Measurements from ENCODE around the gene MARVELD3. TPM values are rescaled to one million over a fixed set of nuclear protein-coding genes. Genes with fewer than 3 reads are reported as not detected.
"Not testable (repeated sequence)": the region's sequence is repeated elsewhere in the genome, so short reads cannot be mapped to it uniquely, and the experiment has no call there.

MARVELD3 gene, protein sequence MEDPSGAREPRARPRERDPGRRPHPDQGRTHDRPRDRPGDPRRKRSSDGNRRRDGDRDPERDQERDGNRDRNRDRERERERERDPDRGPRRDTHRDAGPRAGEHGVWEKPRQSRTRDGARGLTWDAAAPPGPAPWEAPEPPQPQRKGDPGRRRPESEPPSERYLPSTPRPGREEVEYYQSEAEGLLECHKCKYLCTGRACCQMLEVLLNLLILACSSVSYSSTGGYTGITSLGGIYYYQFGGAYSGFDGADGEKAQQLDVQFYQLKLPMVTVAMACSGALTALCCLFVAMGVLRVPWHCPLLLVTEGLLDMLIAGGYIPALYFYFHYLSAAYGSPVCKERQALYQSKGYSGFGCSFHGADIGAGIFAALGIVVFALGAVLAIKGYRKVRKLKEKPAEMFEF
- 0.24 TPM in 1 of 2 replicates, not detected in the other for total RNA-seq
- long read RNA-seq, result 0 reads

GRCh38 chr16:71626018-71626857 lies at the start of gene MARVELD3:
TSS of gene MARVELD3 (plus strand) at chr16:71626184. CDS start at chr16:71626230, 46 bp downstream.
- H3K27ac Mint-ChIP-seq (ENCODE audit: unreplicated experiment), result no peak within 1 kb of the TSS
- H3K4me3 Mint-ChIP-seq (ENCODE audit: unreplicated experiment), result peak within 1 kb of the TSS; percentile 55
- no peak for DNase-seq (ENCODE audit: extremely low spot score, unreplicated experiment)
- peaks cover 6% of the 10 kb centered on the region for H3K27me3 Mint-ChIP-seq (ENCODE audit: unreplicated experiment)
- TF ChIP-seq, protein P1, sequence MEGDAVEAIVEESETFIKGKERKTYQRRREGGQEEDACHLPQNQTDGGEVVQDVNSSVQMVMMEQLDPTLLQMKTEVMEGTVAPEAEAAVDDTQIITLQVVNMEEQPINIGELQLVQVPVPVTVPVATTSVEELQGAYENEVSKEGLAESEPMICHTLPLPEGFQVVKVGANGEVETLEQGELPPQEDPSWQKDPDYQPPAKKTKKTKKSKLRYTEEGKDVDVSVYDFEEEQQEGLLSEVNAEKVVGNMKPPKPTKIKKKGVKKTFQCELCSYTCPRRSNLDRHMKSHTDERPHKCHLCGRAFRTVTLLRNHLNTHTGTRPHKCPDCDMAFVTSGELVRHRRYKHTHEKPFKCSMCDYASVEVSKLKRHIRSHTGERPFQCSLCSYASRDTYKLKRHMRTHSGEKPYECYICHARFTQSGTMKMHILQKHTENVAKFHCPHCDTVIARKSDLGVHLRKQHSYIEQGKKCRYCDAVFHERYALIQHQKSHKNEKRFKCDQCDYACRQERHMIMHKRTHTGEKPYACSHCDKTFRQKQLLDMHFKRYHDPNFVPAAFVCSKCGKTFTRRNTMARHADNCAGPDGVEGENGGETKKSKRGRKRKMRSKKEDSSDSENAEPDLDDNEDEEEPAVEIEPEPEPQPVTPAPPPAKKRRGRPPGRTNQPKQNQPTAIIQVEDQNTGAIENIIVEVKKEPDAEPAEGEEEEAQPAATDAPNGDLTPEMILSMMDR (IDR thresholded peaks at IDR 0.05), result no peak
- H3K36me3 Mint-ChIP-seq (ENCODE audit: unreplicated experiment), result no peaks in the 10 kb centered on the region
- H3K9me3 Mint-ChIP-seq (ENCODE audit: unreplicated experiment), result no peaks in the 10 kb centered on the region
- peaks cover 15% of the 10 kb centered on the region for H3K4me1 Mint-ChIP-seq (ENCODE audit: unreplicated experiment)

- H3K27ac Mint-ChIP-seq (ENCODE audit: unreplicated experiment), result no peak within 1 kb of the TSS
- TF ChIP-seq, protein P1 (IDR thresholded peaks at IDR 0.05), result no peak
- DNase-seq (ENCODE audit: extremely low spot score, unreplicated experiment), result no peak
- no peaks in the 10 kb centered on the region for H3K9me3 Mint-ChIP-seq (ENCODE audit: unreplicated experiment)
- H3K36me3 Mint-ChIP-seq (ENCODE audit: unreplicated experiment), result no peaks in the 10 kb centered on the region
- H3K4me1 Mint-ChIP-seq (ENCODE audit: unreplicated experiment), result no peaks in the 10 kb centered on the region
- H3K27me3 Mint-ChIP-seq (ENCODE audit: unreplicated experiment), result peaks cover 34% of the 10 kb centered on the region
- no peak within 1 kb of the TSS for H3K4me3 Mint-ChIP-seq (ENCODE audit: unreplicated experiment)
Observed at GRCh38 chr16:71576971-71577370, 49.0 kb upstream of the MARVELD3 start, which contains the start of gene TAT. TSS of gene TAT (minus strand) at chr16:71577092. CDS start at chr16:71576415, 677 bp downstream.

GRCh38 chr16:71582553-71582848 lies 43.5 kb upstream of the MARVELD3 start:
- H3K36me3 Mint-ChIP-seq (ENCODE audit: unreplicated experiment); H3K9me3 Mint-ChIP-seq (ENCODE audit: unreplicated experiment); H3K4me3 Mint-ChIP-seq (ENCODE audit: unreplicated experiment); H3K27ac Mint-ChIP-seq (ENCODE audit: unreplicated experiment); H3K4me1 Mint-ChIP-seq (ENCODE audit: unreplicated experiment); DNase-seq (ENCODE audit: extremely low spot score, unreplicated experiment): not testable (repeated sequence)
- peaks cover 29% of the 10 kb centered on the region for H3K27me3 Mint-ChIP-seq (ENCODE audit: unreplicated experiment)

DNA sequence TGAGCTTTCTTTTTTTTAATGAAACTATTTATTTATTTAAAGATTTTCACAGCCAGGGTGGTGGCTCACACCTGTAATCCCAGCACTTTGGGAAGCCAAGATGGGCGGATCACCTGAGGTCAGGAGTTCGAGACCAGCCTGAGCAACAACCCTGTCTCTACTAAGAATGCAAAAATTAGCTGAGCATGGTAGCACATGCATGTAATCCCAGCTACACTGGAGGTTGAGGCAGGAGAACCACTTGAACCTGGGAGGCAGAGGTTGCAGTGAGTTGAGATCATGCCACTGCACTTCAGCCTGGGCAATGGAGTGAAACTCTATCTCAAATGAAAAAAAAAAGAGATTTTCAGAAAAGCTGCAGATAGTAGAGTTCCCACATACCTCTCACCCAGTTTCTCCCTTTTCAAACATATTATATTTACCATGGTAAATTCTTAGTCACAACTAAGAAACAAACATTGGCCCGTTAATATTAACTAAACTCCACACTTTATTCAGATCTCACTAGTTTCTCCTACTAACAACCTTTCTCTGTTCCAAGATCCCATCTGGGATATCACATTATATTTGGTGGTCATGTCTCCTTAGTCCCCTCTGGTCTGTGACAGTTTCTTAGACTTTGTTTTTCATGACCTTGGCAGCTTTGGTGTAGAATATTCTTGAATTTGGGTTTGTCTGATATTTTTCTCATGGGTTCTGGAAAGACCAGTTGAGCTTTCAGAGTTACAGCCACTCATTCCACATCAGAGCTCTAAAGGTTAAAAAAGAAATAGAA lies 41.3 kb upstream of the MARVELD3 start:
- no peaks in the 10 kb centered on the region for H3K36me3 Mint-ChIP-seq (ENCODE audit: unreplicated experiment)
- H3K27me3 Mint-ChIP-seq (ENCODE audit: unreplicated experiment), result peaks cover 25% of the 10 kb centered on the region
- TF ChIP-seq, protein P1 (IDR thresholded peaks at IDR 0.05), result no peak
- H3K27ac Mint-ChIP-seq (ENCODE audit: unreplicated experiment), result no peak overlapping the region
- DNase-seq (ENCODE audit: extremely low spot score, unreplicated experiment), result no peak
- H3K4me3 Mint-ChIP-seq (ENCODE audit: unreplicated experiment), result no peak overlapping the region
- no peaks in the 10 kb centered on the region for H3K9me3 Mint-ChIP-seq (ENCODE audit: unreplicated experiment)
- no peaks in the 10 kb centered on the region for H3K4me1 Mint-ChIP-seq (ENCODE audit: unreplicated experiment)

DNA sequence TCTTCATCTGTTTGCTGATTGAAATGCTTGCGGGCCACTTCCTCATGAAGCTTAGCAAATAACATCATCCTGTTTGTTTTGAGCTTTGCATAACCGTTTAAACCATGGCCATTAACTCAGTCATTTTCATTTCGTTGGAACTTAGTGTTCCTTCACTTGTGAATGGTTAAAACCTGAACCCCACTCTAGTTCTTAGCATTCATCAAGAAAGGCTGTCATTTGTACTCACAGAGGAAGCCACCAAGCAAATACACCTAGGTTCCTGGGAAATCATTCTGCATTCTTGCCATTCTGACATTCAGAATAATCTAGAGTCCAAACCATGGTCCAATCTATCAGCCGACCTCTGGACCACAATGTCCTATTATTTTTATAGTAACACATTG lies 40.7 kb upstream of the MARVELD3 start:
- no peak for DNase-seq (ENCODE audit: extremely low spot score, unreplicated experiment)
- TF ChIP-seq, protein P1 (IDR thresholded peaks at IDR 0.05), result no peak
- Mint-ChIP-seq H3K4me3 (ENCODE audit: unreplicated experiment) (no peak overlapping the region), H3K9me3 (ENCODE audit: unreplicated experiment) (no peaks in the 10 kb centered on the region), H3K4me1 (ENCODE audit: unreplicated experiment) (no peaks in the 10 kb centered on the region), H3K36me3 (ENCODE audit: unreplicated experiment) (no peaks in the 10 kb centered on the region), H3K27ac (ENCODE audit: unreplicated experiment) (no peak overlapping the region), H3K27me3 (ENCODE audit: unreplicated experiment) (peaks cover 25% of the 10 kb centered on the region)

DNA sequence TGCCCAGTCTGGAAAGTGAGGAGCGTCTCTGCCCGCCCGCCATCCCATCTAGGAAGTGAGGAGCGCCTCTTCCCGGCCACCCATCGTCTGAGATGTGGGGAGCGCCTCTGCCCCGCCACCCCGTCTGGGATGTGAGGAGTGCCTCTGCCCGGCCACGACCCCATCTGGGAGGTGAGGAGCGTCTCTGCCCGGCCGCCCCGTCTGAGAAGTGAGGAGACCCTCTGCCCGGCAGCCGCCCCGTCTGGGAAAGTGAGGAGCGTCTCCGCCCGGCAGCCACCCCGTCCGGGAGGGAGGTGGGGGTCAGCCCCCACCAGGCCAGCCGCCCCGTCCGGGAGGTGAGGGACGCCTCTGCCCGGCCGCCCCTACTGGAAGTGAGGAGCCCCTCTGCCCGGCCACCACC lies 36.6 kb upstream of the MARVELD3 start:
- not testable (repeated sequence) for H3K4me1 Mint-ChIP-seq (ENCODE audit: unreplicated experiment); H3K27ac Mint-ChIP-seq (ENCODE audit: unreplicated experiment); H3K36me3 Mint-ChIP-seq (ENCODE audit: unreplicated experiment); DNase-seq (ENCODE audit: extremely low spot score, unreplicated experiment); H3K4me3 Mint-ChIP-seq (ENCODE audit: unreplicated experiment); H3K9me3 Mint-ChIP-seq (ENCODE audit: unreplicated experiment)
- H3K27me3 Mint-ChIP-seq (ENCODE audit: unreplicated experiment), result peaks cover 24% of the 10 kb centered on the region

DNA sequence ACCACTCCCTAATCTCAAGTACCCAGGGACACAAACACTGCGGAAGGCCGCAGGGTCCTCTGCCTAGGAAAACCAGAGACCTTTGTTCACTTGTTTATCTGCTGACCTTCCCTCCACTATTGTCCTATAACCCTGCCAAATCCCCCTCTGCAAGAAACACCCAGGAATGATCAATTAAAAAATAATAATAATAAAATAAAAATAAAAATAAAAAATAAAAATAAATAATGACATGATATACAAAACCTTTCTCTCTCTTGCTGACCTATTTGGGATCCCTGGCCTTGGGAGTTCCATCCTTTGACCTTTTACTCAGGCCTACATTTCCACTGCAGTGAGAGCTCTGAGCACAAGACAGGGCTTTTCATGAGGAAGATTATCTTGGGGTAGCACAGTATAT lies 35.9 kb upstream of the MARVELD3 start:
- H3K27ac Mint-ChIP-seq (ENCODE audit: unreplicated experiment); H3K4me1 Mint-ChIP-seq (ENCODE audit: unreplicated experiment): not testable (repeated sequence)

More for the DNA sequence above, 35.9 kb upstream of the MARVELD3 start:
- H3K27me3 Mint-ChIP-seq (ENCODE audit: unreplicated experiment), result peaks cover 25% of the 10 kb centered on the region
- not testable (repeated sequence) for H3K9me3 Mint-ChIP-seq (ENCODE audit: unreplicated experiment); H3K4me3 Mint-ChIP-seq (ENCODE audit: unreplicated experiment); DNase-seq (ENCODE audit: extremely low spot score, unreplicated experiment); H3K36me3 Mint-ChIP-seq (ENCODE audit: unreplicated experiment)

Measured in osteocyte (in vitro differentiated cells).